ENCODE measurements around the gene TMPRSS4.
A peak's percentile ranks its signal among the peaks of the same experiment; 100 is the strongest.

Gene TMPRSS4

DNA sequence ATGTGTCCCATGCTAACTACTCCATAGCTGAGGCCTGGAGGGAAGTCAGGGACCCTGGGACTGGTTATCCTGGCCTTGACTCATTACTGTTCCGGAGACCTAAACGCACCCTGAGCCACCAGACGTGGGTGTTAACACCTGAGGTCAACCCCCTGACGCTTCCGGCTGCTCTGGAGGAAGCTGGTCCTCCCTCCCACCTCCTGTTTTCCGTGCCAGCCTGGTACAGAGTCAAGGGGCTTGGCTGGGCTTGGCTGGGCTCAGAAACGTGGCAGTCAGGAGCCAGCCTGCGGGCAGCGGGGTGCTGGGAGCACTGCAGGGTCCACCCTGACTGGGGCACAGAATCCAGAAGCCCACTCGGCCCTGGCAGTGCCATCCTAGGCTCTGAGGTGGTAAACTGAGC lies 2.6 kb downstream of the TMPRSS4 start:
- no peak for DNase-seq (ENCODE audit: low spot score)

DNA sequence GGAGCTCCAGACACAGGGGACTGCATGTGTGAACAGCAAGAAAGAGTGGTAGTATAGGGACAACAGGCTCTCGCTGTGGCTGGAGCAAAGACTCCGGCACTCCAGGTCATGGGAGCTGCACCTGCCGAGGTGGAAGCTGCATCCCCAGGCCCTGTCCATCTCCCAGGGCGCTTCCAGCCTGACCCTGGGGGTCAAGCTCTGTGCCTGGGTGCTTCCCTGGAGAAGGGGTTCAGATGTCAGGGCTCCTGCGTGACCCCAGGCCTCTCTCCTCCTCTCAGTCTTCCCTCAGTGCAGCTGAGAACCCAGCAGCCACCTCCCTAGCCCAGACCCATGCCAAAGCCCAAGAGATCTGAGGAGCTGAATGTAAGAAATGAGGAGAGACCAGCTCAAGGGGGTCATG lies 3.4 kb downstream of the TMPRSS4 start:
- DNase-seq (ENCODE audit: low spot score): no peak

DNA sequence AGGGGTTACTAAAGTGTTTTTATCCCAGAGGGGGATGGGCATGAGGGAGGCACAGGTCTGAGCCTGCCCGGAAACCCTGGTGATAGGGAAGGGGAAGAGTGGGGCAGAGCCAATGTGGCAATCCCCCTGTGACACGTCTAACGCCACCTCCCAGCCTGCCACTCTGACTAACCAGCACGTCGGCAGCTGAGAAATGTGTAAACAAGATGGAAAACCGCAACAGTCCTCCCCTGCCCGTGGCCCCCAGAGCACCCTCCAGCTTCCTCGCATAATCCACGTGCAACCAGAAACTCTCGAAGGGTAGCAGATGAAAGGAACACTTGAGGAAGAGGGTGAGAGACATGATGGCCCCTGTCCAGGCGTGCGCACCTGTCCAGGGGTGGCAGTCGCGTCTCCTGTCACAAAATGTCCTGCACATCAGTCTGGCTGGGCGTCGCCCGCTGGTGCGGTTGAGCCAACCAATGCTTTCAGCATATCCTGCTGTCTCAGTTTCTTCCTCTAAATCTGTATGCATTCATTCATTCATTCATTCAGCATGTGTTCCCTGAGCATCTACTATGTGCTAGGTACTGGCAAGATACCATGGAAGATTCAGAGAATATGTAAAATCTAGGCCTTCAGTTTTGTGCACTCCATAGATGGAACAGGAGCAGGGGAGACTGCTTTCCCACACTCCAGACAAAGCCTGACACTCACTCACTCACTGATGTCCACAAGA lies 4.5 kb downstream of the TMPRSS4 start:
- no peak for DNase-seq (ENCODE audit: low spot score)

DNA sequence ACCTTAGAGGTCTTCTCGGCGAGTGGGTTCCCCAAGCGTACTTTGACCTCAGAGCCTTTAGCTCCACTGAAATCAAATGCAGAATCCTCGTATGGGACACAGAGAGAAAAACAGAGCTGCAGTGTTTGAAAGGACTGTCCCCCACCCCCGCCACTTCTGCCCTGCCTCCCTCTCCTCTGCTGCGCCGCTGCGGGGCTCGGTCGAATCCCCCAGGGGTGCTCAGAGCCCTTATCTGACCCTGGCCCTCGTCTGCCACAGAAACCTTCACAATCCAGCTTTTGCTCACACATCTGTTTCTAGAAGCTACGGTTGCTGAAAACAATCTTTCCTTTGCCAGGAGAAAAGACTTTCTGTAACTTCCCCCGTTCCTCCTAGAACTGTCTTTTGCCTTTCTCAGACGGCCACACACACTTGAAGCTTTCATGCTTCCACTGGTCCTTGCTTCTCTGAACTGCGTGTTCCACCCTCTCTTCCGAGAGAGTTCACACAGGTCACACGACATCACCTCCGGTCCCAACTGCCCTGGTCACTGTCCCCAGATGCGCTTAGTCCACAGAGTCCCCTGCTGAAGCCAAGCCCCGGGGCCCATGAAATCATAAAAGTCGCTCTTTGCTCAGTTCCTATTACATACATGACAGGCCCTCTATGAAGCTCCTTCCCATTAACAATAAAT lies 6.1 kb downstream of the TMPRSS4 start:
- no peak for DNase-seq (ENCODE audit: low spot score)

DNA sequence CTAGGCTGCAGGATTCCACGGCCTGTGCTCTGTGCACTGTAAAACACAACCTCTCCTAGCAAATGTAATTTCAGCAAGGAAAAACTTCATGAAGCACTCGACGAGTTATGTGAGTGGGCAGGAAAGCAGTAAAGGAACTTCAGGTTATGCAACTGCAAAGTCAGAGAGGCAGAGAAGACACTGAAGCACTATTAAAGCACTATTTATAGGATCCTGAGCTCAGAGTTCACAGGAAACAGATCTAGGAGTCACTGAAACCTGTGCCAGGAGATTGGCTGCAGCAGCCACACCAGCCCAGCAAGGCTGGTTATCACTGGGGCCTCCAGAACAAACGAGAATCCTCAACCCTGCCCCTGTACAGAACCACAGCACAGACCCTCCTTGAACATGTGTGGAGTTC lies 7.4 kb downstream of the TMPRSS4 start:
- DNase-seq (ENCODE audit: low spot score): peak; percentile 9

DNA sequence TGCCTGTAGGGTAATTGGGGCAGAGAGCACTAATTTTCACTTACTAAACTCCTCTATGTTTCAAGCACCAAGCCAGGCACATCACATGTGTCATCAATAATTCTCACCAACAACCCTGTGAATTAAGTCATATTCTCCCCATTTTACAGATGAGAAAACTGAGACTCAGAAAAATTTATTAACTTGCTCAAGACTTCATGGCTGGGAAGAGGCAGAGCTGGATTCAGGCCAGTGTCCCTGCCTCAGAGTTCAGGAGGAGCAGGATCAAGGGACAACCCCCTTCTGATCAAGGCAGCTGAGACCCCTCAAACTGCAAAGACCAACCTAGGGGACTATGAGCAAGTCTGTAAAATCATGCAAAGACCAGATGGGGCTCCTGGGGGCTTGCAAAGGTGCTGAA lies 7.8 kb downstream of the TMPRSS4 start:
- no peak for DNase-seq (ENCODE audit: low spot score)

DNA sequence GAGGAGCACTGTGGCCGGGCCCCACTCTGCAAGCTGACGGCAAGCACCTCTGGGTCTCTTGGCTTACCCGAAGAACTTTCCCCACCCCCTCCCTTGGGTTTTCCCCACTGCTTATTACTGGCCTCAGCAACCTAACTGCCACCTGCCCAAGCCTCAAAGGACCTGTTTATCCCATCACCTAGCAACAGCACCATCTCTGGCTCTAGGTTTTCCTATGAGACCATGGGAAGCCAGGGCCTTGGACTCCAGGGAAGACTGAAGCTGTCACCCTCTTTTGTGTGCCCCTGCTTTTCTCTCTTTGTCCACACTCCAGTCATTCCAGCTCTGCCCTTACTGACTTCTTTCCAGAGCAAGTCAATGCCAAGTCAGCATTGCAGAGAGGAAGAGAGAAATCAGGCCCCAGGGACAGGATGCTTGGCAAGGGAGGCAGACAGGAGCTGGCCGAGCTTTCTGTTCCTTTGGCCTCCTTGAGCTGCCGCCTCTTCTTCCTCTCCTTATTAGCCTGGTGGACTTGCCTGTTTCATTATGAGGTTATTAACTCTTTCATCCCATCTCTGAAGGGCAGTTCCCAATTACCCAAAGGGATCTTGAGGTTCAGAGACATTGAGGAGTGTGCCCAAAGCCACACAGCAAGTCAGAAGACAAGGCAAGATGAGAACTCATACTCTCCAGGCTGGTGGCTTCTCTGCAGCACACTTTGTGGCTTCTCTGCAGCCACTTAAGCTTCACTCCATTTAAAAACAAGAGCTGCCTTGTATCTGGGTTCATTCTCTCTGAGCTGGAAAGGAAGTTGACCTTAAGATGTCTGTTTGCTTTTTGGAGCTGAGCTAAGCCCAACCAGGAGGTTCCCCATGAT lies 10.3 kb downstream of the TMPRSS4 start, which contains the start of gene SMIM35:
Gene SMIM35 (minus strand): TSS at position 51 of the 856 bp plus-strand sequence. CDS start 206 bp downstream, outside the sequence.
- no peak for DNase-seq (ENCODE audit: low spot score)

DNA sequence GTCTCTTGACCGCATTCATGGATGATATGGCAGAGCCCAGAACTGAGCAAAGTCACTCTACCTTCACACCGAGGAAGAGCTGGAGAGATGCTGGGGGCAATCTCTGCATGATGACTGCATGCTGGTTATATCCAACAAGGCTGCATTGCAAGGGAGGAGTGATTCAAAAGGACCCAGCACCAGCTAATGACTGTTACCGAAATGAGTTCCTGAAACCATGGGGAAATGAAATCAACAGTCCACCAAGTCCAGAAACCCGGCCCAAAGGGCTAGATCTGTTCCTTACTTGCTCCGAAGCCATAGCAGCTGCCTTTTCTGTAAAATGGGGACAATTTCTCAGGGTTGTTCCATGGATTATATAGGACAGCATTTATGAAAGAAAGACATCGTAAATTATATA lies 11.1 kb downstream of the TMPRSS4 start:
- no peak for DNase-seq (ENCODE audit: low spot score)

DNA sequence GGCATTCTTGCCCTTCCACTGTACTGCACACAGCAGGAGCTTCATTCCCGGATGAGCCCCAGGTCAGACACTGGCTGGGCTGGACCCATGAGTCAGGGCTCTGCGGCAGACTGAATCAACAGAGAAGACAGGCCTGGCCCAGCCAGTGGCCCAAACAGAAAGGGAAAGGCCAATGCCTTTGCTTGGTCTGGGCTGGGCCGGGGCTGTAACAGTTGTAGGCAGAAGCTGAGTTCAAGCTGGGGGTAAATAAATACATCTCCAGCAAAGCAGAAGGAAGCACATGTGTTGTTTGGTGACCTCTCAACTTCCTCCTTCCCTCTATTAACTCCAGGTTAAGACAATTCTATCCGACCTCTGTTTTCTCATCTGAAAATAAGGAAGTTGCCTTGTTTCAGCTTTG lies 11.7 kb downstream of the TMPRSS4 start:
- DNase-seq (ENCODE audit: low spot score): no peak

DNA sequence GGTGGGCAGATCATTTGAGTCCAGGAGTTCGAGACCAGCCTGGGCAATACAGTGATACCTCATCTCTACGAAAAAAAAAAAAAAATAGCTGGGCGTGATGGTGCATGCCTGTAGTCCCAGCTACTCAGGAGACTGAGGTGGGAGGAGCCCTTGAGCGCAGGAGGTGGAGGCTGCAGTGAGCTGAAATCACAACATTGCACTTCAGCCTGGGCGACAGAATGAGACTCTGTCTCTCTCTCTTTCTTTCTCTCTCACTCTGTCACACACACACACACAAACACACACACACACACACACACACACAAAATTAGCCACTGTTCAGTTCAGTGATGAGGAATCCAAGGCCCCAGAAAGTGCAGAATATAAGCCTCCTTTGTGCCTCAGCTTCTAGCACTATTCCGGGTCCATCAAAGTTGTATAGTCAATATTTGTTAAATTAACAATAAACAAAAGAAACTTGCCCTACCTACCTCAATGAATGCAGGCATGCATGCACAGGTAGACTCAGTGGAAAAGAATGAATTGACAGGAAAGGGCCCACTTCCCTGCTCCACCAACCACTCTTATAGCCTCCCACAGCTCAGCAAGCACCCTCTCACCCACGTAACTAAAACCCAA lies 13.8 kb downstream of the TMPRSS4 start:
- no peak for DNase-seq (ENCODE audit: low spot score)

DNA sequence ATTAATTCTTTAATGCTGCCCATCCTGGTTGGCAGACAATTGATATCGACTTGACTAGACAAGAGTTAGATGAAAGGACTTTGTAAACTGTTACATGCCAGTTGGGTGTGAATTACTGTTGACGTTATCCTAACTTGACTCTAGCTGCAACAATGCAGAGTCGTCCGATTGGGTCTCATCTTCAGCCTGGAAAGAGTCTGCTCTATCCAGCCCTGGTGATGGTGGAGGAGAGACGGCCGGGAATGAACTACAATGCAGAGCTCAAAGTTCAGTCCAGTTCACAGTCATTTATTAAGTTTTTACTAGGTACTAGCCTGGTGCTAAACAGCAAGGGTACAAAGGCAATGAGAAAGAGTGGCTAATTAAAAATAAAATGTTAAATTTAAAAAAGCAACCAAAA lies 14.8 kb downstream of the TMPRSS4 start:
- no peak for DNase-seq (ENCODE audit: low spot score)

DNA sequence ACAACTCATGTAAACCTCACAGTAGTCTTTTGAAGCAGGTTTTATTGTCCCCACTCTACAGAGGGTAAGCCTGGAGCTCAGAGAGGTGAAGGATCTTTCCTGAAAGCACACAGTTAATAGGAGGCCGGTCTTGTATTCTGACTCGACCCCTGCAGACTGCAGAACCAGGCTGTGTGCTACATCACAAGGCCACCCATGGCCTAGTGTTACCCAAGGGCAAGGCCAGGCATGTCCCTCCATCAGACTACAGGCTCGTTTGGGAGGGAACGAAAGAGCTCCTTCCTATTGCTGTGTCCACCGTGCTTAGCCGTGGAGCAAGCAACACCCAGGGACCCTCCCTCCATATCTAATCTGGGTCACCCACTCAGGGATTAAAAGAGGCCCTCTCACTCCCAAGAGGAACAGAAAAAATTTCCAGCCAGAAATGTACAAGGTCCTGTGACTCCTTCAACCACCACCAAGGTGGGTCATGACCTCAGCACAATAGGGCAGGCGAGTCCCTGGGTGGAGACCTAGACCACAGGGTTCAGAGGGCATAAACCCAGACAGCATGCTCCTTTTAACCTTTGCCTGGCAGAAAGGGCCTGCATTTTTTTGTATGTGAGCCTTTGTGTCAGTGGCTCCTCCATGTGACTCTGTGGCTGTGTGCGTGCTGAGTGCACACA lies 16.2 kb downstream of the TMPRSS4 start:
- DNase-seq (ENCODE audit: low spot score): no peak

DNA sequence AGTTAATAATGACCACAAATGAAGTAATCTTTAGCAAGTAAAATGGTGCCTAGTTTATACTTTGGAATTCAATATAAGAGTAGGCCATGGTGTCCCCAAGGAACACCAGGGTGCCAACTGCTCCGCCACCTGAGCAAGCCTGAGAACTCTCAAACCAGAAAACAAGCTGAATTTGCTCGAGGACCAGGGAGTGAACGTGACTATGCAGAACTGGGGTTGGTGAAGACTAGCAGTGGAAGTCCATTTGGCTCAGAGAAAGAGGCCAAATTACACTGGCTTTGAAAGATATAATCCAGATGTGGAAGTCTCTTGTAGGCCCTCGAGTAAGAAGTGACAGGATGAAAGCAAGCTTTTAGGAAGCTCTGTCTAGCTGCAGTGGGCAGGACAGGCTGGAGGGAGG lies 18.6 kb downstream of the TMPRSS4 start:
- DNase-seq (ENCODE audit: low spot score): no peak

DNA sequence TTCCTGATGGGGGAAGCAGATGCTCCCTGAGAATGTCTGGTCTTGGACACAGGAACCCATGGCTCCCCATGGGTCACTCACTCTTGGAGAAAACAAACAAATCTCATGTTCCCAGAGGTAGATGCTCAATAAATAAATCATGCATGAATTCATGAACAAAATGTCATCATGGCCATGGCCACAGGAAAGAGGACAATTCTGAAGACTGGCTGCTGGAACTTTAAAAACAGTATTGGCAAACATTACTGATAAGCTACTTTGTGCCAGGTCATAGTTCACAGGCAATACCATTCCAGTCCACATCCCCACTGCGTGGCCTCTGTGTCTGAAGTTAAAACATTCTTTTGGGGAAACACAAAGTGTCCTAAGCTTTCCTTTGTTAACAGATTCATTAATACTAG lies 19.1 kb downstream of the TMPRSS4 start:
- no peak for DNase-seq (ENCODE audit: low spot score)

DNA sequence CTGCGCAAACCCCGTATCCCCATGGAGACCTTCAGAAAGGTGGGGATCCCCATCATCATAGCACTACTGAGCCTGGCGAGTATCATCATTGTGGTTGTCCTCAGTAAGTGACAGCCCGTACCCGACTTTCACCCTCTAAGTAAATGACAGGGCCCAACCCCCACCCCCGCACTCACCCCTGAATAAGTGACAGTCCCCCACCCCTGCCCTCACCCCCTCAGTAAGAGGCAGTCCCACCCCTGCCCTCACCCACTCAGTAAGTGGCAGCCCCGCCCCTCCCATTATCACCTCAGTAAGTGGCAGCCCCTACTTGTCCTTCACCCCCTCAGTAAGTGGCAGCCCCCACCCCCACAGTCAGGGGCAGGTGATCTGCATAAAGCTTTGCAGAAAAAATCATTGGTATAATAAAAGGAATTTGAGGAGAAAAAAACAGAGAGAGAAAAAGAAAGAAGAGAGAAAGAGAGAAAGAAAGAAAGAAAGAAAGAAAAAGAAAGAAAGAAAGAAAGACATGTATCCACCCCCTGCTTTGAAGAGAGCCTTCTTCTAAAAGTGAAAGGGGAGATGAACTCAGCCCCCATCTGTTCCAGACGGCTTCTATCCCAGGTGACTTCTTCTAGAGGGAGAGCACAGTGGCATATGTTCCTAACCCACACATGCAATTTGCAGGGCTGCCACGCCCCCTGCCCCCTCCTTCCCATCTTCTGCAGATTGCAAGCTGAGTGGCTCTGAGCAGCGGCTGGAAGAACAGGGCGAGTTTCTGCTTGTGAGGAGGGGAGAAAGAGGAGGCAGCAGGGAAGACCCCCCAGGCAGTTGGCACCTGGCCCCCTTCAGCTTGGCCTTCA lies 22.3 kb downstream of the TMPRSS4 start:
- no peak for DNase-seq (ENCODE audit: low spot score)

DNA sequence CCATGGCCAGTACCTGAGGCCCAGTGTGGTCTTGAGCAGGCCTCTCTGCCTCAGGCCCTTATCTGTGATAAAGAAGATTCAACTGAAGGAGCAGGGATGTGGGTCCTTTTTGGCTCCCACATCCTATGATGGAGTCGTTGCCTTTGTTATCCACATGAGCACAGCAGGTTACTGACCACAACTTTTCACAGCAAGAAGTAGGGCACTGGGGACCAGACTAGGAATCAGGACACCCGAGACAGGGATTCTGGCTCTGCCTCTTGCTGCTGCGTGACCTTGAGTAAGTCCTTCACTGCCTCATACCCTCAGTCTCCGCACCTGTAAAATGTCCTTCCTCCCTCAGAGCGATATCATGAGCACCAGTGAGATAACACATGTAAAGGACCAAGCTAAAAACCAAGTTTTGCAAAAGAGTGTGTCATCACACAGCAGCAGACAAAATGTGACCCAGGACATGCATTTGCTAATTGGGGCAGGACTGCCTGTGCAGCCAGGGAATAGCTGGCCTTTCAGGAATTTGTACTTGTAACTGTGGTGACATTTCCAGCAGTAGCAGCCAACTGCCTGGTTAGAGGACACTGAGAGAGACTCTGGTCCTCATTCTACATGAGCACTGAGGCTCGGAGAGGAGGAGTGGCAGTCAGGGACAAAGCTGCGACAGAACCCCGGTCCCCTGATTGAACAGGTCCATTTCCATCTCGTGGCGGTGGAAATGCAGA lies 23.1 kb downstream of the TMPRSS4 start:
- DNase-seq (ENCODE audit: low spot score): no peak

DNA sequence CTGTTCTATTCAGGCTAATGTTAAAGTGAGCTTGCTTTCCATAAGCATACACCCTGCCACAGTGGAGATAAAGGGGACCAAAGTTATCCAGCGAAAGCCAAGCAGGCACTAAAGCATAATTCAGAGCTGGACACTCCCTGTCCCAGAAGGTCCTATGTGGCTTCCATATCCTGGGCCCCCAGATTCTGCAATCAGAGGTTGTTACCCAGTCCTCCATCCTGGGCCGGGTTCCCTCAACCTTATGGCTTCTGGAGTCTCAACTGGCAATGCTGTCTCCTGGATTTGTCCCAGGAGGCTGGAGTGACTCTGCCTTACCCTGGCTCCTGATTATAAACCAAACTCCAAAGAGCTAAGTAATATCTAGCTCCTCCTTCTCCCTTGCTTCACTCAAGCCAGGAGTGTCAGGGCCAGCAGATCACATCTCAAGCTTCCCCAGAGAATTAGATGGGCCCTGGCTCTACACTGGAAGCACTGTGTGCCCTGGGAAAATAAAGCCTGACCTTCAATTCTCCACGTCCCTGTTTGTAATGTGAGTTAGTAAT lies 23.9 kb downstream of the TMPRSS4 start:
- no peak for DNase-seq (ENCODE audit: low spot score)

DNA sequence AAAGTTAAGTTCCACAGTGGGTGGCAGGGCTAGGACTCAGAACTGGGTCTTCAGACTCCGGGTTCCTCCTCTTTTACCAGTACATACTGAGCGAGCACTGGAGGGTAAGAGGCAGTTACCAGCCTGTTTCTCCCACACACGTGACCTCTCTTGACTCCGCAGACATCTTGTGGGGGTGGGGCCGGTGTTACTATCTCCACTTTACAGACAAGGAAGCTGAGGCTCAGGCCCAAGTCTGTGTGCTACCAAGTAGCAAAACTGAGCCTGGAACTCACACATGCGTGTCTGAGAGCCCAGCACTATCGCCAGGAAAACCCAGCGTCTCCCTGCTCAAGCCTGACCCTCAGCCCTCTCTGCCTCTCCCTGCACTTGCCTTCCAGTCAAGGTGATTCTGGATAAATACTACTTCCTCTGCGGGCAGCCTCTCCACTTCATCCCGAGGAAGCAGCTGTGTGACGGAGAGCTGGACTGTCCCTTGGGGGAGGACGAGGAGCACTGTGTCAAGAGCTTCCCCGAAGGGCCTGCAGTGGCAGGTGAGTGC lies 25.9 kb downstream of the TMPRSS4 start:
- DNase-seq (ENCODE audit: low spot score): no peak

DNA sequence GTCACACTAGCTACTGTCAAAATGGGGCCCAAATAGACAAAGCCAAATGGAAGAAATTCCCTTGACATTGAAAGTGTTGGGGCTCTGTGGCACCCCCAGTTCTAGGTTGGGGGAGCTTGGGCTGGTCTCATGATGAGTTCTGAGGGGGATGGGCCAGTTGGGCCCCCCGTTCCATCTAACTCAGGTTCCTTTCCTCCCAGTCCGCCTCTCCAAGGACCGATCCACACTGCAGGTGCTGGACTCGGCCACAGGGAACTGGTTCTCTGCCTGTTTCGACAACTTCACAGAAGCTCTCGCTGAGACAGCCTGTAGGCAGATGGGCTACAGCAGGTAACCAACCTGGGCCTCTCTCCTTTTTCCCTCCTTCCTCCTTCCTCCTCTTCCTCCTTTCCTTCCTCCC lies 27.6 kb downstream of the TMPRSS4 start:
- no peak for DNase-seq (ENCODE audit: low spot score)

All from SW480 (cell line).